HG03095 (cell line): Measurements from ENCODE around the gene ACVRL1.

ENCODE experiments used
- ATAC-seq: cut with Tn5 transposase; IDR thresholded peaks from one replicate; pipeline ENCODE4 v1.9.1; 2021; ENCODE audit warnings: moderate library complexity; ENCODE audit not compliant: unreplicated experiment

The ACVRL1 gene

DNA sequence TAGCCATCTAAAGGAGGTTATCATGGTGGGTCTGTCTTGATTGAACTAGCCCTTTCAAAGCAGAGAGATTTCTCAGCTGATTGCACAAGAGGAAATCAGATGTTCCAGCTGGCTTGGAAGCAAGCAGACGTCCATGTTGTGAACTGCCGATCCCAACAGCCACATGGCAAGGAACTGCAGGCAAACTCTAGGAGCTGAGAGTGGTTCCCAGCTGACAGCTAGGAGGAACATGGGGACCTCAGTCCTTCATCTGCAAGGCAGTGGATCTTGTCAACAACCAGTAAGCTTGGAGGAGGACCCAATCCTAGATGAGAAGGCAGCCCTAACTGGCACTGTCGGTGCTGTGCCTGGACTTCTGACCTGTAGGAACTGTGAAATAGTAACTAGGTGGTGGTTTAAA lies 51.9 kb downstream of the ACVRL1 start:
- no peak for ATAC-seq

DNA sequence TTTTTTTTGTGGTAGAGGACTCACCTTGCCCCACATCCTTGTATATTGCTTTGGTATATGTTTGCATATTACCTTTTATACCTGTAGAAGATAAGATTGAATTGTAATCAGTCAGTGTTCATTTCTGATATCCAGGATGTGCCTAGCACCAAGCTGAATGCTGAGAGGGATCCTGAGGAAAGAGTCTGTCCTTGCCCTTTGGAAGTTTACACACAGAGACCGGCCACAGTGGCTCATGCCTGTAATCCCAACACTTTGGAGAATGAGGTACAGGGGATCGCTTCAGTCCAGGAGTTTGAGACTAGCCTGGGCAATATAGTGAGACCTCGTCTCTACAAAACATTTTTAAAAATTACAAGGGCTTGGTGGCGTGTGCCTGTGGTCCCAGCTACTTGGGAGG lies 52.6 kb downstream of the ACVRL1 start:
- ATAC-seq = no peak

DNA sequence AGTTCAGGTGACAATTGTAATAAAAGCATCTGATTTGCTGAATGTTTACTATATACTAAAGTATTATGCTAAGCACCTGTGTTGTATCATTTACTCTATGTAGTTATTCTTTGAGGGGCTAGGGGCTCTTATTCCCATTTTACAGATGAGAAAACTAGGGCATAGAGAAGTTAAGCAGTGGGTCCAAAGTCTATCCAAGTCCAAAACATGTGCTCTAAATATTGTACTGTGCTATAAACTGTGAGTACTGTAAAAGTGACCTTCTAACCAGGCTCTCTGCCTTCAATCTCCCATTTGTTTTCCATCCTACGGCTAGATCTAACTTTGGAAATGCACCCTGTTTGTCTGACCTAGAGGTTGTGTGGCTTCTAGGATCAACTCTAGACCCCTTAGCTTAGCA lies 53.2 kb downstream of the ACVRL1 start:
- ATAC-seq = no peak

DNA sequence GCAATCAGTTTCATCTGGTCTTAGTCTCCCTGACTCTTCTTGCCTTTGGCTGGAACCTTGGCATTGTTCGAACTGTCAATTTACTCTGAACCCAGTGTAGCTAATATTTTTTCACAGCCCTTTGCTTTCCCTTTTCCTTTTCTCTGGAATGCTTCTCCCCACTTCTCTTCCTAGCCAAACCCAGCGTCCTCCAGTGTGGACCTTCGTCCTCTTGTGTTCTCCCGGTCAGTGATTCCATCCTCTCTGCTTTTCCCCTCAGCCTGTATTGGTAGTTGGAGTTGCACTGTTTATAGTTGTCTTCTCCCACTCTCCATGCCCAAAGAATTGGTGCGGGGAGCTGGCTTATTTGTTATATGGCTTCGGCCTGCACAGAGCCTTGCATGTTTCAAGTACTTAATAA lies 53.6 kb downstream of the ACVRL1 start:
- no peak for ATAC-seq

DNA sequence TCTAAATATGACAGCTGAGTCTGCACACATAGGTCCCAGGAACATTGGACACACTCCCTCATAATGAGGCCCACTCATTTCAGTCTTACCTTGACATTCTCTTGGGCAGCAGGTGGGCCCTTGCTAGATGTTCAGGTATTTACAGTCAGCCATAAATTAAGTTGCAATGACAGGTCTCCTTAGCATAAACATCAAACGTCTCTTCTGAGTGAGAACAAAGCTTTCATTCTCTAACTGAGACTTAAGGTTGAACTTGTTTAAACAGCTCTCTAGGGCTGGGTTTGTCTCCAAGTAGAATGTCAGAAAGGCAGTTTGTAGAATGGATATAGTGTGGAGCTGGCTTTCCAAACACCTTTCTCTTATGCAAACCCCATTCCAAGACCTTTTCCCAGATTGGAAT lies 54.5 kb downstream of the ACVRL1 start:
- no peak for ATAC-seq

DNA sequence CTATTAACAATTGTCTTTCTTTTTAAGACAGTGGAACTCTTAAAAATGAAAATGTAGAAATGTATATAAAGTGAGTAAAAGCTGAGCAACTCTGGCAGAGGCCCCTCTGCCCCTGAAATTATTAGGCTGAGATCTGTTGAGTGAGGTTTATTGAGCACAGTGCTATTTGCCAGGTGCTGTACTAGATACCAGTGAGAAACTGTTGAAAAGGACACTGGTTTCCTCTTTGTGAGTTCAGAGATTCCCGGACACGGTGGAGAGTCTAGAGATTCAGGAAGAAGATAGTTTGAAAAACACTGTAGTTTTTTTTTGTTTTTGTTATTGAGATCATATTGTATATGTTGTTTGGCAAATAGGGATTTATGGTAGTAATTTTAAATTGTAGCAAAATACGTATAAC lies 55.4 kb downstream of the ACVRL1 start:
- ATAC-seq = no peak

DNA sequence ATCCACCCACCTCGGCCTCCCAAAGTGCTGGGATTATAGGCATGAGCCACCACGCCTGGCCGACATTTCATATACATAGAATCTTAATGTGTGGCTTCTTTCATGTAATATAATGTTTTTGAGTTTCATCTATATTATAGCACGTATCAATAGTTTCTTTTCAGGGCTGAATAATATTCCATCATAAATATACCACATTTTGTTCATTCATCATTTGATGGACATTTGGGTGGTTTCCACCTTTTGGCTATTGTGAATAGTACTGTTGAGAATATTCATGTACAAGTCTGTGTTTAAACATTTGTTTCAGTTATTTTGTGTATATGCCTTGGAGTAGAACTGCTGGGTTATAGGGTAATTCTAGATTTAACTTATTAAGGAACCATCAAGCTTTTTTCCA lies 56.2 kb downstream of the ACVRL1 start:
- ATAC-seq = no peak

DNA sequence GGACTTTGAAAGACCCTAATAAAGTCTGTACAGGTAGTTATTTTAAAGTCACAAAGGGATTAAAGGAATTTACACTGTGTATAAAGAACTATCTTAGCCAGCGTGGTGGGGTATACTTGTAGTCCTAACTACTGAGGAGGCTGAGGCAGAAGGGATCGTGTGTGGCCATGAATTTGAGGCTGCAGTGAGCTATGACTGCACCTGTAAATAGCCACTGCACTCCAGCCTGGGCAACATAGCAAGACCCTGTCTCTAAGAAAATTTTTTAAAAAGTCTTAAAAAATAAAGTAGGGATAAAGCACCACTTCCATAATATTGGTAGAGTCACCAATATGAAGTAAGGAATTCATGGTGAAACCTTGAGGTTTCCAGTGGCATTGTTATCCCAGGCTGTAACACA lies 62.3 kb downstream of the ACVRL1 start:
- ATAC-seq = no peak

DNA sequence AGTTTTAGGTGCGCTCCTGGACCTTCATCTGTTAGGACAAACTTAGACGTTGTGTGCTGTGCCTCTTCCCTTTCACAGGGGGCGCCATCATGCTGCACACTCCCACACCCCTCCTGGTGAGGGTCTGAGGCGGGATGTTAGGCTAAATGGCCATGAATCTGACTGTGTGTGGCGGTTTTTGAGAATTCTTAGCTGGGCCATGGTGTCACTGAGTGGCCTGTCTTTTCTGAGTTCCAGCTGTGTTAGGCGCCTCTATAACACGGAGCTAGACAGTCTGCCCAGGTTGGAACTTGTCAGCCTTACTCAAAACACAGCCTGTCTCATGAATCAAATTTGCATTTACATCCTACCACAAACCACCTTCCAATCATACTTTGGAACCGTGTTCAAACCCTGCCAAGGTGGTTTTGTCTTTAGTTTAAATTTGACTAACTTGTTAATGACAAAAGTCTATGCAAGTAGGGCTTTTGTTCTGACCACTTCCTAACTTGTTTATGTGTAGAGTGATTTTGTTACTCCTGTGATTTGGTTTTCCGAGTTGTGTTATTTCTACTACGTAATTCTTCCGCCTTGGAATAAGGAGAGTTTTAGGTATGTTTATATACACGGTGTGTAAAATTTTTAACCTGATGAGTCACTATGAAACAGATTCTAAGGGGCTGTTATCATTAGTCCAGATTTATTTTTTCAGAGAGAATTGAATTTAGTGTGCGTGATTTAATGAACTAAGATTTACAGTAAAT lies 63.8 kb downstream of the ACVRL1 start:
- ATAC-seq = peak; percentile 92

DNA sequence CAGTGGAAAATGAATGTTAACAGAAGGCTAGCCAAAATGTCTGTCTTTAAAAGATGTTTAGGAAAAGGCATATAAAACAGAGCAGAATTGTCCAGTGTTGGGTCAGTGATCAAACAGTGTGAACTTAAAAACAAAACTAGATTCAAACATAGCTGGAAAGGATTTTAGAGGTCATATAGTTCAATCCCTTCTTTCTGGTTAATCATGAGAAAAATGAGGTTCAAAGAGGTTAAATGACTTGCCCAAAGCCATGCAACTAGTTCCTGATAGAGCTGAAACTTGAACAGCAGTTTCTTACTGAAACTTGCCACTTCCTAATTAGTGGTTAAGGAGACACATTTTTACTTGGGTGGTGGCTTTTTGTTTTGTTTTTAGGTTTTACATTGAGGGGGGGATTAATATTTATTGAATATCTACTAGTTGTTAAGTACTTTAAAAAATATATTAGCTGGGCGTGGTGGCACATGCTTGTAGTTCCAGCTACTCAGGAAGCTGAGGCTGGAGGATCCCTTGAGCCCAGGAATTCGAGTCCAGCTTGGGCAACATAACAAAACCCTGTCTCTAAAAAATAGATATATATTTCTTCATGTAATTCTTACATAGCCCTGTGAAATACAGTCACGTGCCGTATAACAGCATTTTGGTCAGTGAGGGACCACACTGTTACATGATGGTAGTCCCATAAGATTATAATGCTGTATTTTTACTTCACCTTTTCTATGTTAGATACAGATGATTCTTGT lies 64.5 kb downstream of the ACVRL1 start:
- no peak for ATAC-seq

DNA sequence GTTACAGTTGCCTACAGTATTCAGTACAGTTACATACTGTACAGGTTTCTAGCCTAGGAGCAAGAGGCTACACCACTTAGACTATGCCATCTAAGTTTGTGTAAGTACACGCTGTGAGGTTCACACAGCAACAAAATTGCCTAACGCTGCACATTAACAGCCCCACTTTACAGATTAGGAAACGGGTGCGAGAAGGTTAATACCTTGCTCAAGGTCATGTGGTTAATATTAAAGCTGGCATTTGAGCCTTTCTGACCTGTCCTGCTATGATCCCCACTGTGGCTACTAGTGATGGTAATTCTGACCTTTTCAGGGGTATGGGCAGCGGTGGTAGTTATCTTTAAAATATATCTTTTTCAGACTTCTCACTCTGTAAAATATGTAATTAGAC lies 65.1 kb downstream of the ACVRL1 start:
- no peak for ATAC-seq

DNA sequence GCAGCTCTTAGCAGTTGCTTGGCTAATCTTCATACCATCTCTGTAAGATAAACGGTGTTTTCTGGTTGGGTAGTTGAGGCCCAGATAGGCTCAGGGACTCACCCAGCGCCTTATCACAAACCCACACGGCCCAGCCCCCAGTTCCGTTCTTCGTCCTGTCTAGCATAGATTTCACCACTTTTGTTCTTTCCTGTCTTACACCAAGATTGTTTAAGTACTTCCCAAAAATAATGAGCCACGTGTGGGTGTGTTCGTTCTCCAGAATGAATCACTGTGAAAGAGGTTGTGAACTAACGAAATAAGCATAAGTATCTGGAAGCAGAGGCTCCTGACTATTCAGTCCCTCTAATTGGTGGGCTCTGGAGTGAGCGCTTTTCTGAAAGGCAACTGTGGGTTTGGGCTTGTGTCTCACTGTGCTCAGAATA lies 65.6 kb downstream of the ACVRL1 start:
- no peak for ATAC-seq
